ENCODE data around the gene FUT9. TPM values are rescaled to one million over a fixed set of nuclear protein-coding genes. Genes with fewer than 3 reads are reported as not detected.
"Not testable (repeated sequence)": the region's sequence is repeated elsewhere in the genome, so short reads cannot be mapped to it uniquely, and the experiment has no call there.

The FUT9 gene
- total and polyA plus RNA-seq, 11 donors = 0.02 TPM; not detected in 10

DNA sequence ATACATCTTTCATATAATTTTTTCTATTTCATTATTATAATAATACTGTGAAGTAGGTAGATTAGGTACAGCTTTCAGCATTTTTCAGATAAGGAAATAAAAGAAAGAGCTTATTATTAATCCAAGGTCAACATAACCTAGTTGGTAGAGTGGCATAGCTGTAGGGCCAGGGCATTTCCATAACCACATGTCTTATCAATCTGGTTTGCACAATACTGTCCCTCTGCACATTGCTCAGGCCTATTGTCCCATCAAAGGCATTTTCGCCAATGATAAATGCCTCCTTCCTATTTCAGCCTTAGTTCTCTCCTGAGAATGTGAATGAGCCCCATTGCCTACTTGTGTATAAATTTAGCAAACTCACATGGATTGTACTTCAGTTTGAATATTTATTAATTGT is 234.0 kb downstream of the FUT9 start:
- WGBS, 4 donors = 83 to 94% (median 84%) methylated on average over 1 of the region's 1 CpG
- no peaks in the 10 kb centered on the region for H3K4me1 ChIP-seq
- H3K36me3 ChIP-seq = no peaks in the 10 kb centered on the region
- H3K9me3 ChIP-seq = no peaks in the 10 kb centered on the region
- no peak overlapping the region for H3K27ac ChIP-seq
- no peaks in the 10 kb centered on the region for H3K27me3 ChIP-seq
- no peak overlapping the region for H3K4me3 ChIP-seq
- ATAC-seq (no peak), DNase-seq (no peak)
- TF ChIP-seq, protein P1, sequence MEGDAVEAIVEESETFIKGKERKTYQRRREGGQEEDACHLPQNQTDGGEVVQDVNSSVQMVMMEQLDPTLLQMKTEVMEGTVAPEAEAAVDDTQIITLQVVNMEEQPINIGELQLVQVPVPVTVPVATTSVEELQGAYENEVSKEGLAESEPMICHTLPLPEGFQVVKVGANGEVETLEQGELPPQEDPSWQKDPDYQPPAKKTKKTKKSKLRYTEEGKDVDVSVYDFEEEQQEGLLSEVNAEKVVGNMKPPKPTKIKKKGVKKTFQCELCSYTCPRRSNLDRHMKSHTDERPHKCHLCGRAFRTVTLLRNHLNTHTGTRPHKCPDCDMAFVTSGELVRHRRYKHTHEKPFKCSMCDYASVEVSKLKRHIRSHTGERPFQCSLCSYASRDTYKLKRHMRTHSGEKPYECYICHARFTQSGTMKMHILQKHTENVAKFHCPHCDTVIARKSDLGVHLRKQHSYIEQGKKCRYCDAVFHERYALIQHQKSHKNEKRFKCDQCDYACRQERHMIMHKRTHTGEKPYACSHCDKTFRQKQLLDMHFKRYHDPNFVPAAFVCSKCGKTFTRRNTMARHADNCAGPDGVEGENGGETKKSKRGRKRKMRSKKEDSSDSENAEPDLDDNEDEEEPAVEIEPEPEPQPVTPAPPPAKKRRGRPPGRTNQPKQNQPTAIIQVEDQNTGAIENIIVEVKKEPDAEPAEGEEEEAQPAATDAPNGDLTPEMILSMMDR (IDR thresholded peaks at IDR 0.05) = no peak
- TF ChIP-seq POLR2A (IDR thresholded peaks at IDR 0.05) = no peak
- intact Hi-C loops (cut with DNase I) = no loop called here

DNA sequence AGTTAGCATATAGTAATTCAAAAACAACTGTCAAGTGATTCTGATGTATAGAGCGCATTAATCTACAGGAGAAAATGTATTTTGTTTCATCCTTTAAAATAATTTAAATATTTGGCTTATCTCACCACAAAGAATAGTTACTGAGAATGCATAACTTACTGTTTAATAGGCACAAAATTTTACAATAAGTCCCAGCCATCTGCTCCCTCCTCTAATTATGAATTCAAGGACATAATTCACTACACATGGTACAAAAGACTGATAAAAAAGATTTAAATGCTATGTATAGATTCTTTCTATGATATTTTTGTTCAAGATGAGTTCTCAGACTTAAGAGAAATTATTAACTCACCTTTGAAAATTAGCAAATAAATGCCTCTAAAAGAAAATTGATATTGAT is 242.0 kb downstream of the FUT9 start:
- H3K27ac ChIP-seq = no peak overlapping the region
- H3K36me3 ChIP-seq = no peaks in the 10 kb centered on the region
- no peak overlapping the region for H3K4me3 ChIP-seq
- TF ChIP-seq POLR2A (IDR thresholded peaks at IDR 0.05) = no peak
- TF ChIP-seq, protein P1 (IDR thresholded peaks at IDR 0.05) = no peak
- H3K27me3 ChIP-seq = no peaks in the 10 kb centered on the region
- H3K4me1 ChIP-seq = no peaks in the 10 kb centered on the region
- H3K9me3 ChIP-seq = no peaks in the 10 kb centered on the region
- 78 to 87% (median 82%) methylated on average over 1 of the region's 1 CpG for WGBS, 4 donors
- no peak for DNase-seq
- intact Hi-C loops (cut with DNase I) = no loop called here
- no peak for ATAC-seq

DNA sequence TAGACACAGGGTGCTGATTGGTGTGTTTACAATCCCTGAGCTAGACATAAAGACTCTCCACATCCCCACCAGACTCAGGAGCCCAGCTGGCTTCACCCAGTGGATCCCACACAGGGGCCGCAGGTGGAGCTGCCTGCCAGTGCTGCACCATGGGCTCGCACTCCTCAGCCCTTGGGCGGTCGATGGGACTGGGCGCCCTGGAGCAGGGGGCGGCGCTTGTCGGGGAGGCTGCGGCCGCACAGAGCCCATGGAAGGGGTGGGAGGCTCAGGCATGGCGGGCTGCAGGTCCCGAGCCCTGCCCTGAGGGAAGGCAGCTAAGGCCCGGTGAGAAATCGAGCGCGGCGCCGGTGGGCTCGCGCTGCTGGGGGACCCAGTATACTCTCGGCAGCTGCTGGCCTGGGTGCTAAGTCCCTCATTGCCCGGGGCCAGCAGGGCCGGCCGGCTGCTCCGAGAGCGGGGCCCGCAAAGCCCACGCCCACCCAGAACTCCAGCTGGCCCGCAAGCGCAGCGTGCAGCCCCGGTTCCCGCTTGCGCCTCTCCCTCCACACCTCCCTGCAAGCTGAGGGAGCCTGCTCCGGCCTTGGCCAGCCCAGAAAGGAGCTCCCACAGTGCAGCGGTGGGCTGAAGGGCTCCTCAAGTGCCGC is 245.1 kb downstream of the FUT9 start:
- H3K27ac ChIP-seq; ATAC-seq; H3K27me3 ChIP-seq; DNase-seq; H3K9me3 ChIP-seq; H3K36me3 ChIP-seq; intact Hi-C loops (cut with DNase I); H3K4me1 ChIP-seq; H3K4me3 ChIP-seq: not testable (repeated sequence)
- WGBS, 4 donors = 80 to 100% (median 94%) methylated on average over 1 to 37 of the region's 37 CpGs
